ENCODE data around the gene CXCR6.

DNA sequence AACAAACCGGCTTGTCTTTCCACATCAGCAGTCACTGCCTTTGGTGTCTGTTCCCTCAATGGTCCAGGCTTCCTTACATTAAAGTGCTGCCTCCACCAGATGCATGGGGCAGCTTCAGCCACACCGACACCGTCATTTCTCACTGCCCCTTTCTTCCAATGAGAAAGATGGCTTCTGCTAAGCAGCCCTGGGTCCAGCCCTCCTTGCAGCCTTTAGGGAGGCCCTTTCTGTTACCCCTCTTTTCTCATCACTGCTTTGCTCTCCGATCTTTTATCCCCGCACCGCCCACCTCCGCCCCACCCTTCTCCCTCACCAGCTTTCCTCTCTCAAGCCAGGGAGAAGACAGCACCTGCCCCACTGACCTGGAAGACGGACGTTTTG, 28.2 kb upstream of the CXCR6 start:
- no peak for TF ChIP-seq ZSCAN16 (tag by site-specific recombination; IDR thresholded peaks at IDR 0.05)
- TF ChIP-seq ZNF23 (tag by site-specific recombination; IDR thresholded peaks at IDR 0.05; ENCODE audit: borderline replicate concordance) = no peak
- TF ChIP-seq, protein P1, sequence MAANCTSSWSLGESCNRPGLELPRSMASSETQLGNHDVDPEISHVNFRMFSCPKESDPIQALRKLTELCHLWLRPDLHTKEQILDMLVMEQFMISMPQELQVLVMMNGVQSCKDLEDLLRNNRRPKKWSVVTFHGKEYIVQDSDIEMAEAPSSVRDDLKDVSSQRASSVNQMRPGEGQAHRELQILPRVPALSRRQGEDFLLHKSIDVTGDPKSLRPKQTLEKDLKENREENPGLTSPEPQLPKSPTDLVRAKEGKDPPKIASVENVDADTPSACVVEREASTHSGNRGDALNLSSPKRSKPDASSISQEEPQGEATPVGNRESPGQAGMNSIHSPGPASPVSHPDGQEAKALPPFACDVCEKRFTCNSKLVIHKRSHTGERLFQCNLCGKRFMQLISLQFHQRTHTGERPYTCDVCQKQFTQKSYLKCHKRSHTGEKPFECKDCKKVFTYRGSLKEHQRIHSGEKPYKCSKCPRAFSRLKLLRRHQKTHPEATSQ (tag by site-specific recombination; IDR thresholded peaks at IDR 0.05) = no peak
- no peak for TF ChIP-seq ZNF140 (tag by site-specific recombination; IDR thresholded peaks at IDR 0.05)
- TF ChIP-seq, protein P2, sequence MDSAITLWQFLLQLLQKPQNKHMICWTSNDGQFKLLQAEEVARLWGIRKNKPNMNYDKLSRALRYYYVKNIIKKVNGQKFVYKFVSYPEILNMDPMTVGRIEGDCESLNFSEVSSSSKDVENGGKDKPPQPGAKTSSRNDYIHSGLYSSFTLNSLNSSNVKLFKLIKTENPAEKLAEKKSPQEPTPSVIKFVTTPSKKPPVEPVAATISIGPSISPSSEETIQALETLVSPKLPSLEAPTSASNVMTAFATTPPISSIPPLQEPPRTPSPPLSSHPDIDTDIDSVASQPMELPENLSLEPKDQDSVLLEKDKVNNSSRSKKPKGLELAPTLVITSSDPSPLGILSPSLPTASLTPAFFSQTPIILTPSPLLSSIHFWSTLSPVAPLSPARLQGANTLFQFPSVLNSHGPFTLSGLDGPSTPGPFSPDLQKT (IDR thresholded peaks at IDR 0.05; ENCODE audit: borderline replicate concordance, low read depth, low read length) = no peak
- TF ChIP-seq, protein P3, sequence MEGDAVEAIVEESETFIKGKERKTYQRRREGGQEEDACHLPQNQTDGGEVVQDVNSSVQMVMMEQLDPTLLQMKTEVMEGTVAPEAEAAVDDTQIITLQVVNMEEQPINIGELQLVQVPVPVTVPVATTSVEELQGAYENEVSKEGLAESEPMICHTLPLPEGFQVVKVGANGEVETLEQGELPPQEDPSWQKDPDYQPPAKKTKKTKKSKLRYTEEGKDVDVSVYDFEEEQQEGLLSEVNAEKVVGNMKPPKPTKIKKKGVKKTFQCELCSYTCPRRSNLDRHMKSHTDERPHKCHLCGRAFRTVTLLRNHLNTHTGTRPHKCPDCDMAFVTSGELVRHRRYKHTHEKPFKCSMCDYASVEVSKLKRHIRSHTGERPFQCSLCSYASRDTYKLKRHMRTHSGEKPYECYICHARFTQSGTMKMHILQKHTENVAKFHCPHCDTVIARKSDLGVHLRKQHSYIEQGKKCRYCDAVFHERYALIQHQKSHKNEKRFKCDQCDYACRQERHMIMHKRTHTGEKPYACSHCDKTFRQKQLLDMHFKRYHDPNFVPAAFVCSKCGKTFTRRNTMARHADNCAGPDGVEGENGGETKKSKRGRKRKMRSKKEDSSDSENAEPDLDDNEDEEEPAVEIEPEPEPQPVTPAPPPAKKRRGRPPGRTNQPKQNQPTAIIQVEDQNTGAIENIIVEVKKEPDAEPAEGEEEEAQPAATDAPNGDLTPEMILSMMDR (tag by site-specific recombination; IDR thresholded peaks at IDR 0.05) = no peak
- no peak for TF ChIP-seq ZNF843 (tag by site-specific recombination; IDR thresholded peaks at IDR 0.05)
- TF ChIP-seq ZNF37A (tag by site-specific recombination; IDR thresholded peaks at IDR 0.05) = no peak
- no peak for TF ChIP-seq ZNF266 (tag by site-specific recombination; IDR thresholded peaks at IDR 0.05; ENCODE audit: low read depth)
- TF ChIP-seq, protein P4, sequence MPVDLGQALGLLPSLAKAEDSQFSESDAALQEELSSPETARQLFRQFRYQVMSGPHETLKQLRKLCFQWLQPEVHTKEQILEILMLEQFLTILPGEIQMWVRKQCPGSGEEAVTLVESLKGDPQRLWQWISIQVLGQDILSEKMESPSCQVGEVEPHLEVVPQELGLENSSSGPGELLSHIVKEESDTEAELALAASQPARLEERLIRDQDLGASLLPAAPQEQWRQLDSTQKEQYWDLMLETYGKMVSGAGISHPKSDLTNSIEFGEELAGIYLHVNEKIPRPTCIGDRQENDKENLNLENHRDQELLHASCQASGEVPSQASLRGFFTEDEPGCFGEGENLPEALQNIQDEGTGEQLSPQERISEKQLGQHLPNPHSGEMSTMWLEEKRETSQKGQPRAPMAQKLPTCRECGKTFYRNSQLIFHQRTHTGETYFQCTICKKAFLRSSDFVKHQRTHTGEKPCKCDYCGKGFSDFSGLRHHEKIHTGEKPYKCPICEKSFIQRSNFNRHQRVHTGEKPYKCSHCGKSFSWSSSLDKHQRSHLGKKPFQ (tag by site-specific recombination; IDR thresholded peaks at IDR 0.05) = no peak
- no peak for TF ChIP-seq ZNF146 (tag by site-specific recombination; IDR thresholded peaks at IDR 0.05)
- TF ChIP-seq GLIS2 (tag by site-specific recombination; IDR thresholded peaks at IDR 0.05) = no peak
